Activated T-helper 1 cell treated with anti-CD3 and anti-CD28 coated beads, Interleukin-12 subunit alpha, Interleukin-12 subunit beta, Interleukin-2, Interleukin-4 antibody, amounts not matched to agents 30 ng/mL and 10 ng/mL and 1 ng/mL, durations not matched to agents 14 hours and 24 hours and 36 hours (primary cell): ENCODE measurements around the gene PCDH8. TPM values are rescaled to one million over a fixed set of nuclear protein-coding genes. Genes with fewer than 3 reads are reported as not detected.

Experiments used
- DNase-seq: peaks from one replicate; pipeline ENCODE4 v3.0.0; 2021; ENCODE audit warnings: low spot score
- H3K27ac Mint-ChIP-seq: one replicate; pipeline ENCODE4 v1.8.0; 2021; ENCODE audit warnings: mild to moderate bottlenecking, mixed read lengths
- H3K27me3 Mint-ChIP-seq: one replicate; pipeline ENCODE4 v1.8.0; 2022; ENCODE audit warnings: mild to moderate bottlenecking, moderate library complexity, mixed read lengths; ENCODE audit not compliant: insufficient read depth
- H3K36me3 Mint-ChIP-seq: one replicate; pipeline ENCODE4 v1.8.0; 2021; ENCODE audit warnings: low read depth, mixed read lengths
- H3K4me1 Mint-ChIP-seq: one replicate; pipeline ENCODE4 v1.8.0; 2021; ENCODE audit warnings: low read depth, mixed read lengths
- H3K4me3 Mint-ChIP-seq: one replicate; pipeline ENCODE4 v1.8.0; 2021; ENCODE audit warnings: mild to moderate bottlenecking, moderate library complexity, mixed read lengths
- H3K9me3 Mint-ChIP-seq: one replicate; pipeline ENCODE4 v1.8.0; 2021; ENCODE audit warnings: mixed read lengths
- intact Hi-C: fragments of 100-400 bp; cut with micrococcal nuclease; formaldehyde crosslinking; loops from one replicate; pipeline ENCODE4 v1.15.1; 2024
- total RNA-seq: library from RNA; stranded (reverse); gene quantifications from 2 replicates; pipeline ENCODE4 v1.2.3, GENCODE V29; 2022

PCDH8 gene, protein sequence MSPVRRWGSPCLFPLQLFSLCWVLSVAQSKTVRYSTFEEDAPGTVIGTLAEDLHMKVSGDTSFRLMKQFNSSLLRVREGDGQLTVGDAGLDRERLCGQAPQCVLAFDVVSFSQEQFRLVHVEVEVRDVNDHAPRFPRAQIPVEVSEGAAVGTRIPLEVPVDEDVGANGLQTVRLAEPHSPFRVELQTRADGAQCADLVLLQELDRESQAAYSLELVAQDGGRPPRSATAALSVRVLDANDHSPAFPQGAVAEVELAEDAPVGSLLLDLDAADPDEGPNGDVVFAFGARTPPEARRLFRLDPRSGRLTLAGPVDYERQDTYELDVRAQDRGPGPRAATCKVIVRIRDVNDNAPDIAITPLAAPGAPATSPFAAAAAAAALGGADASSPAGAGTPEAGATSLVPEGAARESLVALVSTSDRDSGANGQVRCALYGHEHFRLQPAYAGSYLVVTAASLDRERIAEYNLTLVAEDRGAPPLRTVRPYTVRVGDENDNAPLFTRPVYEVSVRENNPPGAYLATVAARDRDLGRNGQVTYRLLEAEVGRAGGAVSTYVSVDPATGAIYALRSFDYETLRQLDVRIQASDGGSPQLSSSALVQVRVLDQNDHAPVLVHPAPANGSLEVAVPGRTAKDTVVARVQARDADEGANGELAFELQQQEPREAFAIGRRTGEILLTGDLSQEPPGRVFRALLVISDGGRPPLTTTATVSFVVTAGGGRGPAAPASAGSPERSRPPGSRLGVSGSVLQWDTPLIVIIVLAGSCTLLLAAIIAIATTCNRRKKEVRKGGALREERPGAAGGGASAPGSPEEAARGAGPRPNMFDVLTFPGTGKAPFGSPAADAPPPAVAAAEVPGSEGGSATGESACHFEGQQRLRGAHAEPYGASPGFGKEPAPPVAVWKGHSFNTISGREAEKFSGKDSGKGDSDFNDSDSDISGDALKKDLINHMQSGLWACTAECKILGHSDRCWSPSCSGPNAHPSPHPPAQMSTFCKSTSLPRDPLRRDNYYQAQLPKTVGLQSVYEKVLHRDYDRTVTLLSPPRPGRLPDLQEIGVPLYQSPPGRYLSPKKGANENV
- not detected in 2 replicates for total RNA-seq

DNA sequence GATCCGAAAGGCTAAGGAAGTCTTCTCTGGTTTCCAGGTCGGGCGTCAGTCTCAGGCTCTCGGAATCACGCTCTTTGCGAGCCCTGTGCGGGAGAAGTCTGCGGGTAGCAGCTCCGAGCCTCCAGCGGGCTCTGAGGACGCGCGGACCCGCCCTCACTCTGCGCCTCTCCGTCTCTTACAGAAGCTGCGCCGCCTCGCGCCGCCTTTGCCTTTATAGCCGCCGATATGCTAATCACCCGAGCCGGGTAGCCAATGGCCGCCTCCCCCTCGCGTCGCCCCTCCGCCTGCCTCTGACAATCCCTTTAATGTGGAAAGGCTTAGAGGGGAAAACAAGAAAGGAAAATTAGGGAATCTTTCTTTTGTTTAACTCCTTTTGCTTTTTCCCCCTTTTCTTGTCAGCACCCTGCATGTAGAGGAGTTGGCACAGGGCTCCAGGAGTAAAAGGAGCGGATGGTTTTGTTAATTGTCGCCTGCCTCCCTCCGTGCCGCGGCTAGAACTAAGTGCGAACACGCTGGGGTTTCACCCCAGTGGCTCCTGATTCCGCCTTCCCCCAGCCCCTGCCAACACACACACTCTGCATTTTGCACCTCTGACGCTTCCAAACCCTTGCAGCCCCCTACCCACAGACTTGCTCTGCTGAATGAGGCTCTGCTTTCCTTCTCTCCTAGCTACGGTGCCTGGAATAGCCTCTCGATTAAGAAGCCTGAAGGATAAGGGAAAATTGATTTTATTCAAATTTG, at the start of gene PCDH8:
TSS of gene PCDH8 (minus strand) at position 186 of the 741 bp plus-strand sequence. CDS start 204 bp downstream, outside the sequence.
- peaks cover 6% of the 10 kb centered on the region for H3K9me3 Mint-ChIP-seq

DNA sequence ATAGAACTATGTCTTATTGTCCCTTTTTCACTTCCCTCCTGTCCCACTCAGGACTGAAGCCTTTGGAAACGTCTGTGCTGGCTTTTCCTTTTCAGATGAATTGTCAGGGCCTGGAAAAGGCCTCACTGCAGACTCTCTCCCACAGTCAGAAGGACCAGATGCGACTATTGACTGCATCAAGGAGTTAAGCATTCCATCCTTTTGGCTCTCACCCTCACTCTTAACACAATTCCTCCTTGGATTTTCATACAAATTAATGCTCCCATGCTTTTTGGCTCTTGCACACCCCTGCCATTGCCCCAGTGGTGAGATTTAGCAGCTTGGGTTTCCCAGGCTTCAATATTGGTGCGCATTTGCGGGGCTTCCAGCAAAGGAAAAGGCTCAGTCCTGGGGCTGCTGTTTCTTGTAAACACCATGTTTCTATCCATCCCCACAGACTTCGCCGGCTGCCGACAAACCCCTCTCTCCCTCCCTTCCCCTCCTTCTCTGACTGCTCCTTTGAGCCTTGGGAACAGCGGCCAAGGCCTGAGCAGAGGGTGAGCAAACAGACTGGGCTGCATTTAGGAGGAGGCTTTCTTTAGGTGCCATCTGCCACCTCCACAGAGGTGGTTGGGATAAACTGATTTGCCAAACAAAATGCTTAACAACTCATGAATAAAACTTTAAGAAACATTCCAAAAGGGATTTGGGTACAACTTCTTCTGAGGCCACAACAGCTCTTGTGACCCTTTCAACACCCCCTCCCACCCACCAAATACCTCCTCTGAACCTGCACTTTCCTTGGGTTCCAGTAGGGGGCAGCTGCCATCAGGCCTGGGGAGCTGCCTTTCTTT, 48.6 kb upstream of the PCDH8 start:
- H3K9me3 Mint-ChIP-seq: no peaks in the 10 kb centered on the region
- no peaks in the 10 kb centered on the region for H3K27me3 Mint-ChIP-seq
- H3K36me3 Mint-ChIP-seq: no peaks in the 10 kb centered on the region
- no peak for DNase-seq
- no peaks in the 10 kb centered on the region for H3K4me1 Mint-ChIP-seq
- no peak overlapping the region for H3K27ac Mint-ChIP-seq
- intact Hi-C loops: no loop called here
- H3K4me3 Mint-ChIP-seq: no peak overlapping the region

More for the DNA sequence above, at the start of gene PCDH8:
- Mint-ChIP-seq H3K36me3 (peaks cover 3% of the 10 kb centered on the region), H3K27ac (peak within 1 kb of the TSS; percentile 52), H3K4me3 (peak within 1 kb of the TSS; percentile 19), H3K27me3 (peaks cover 56% of the 10 kb centered on the region), H3K4me1 (no peaks in the 10 kb centered on the region)
- no peak for DNase-seq
- intact Hi-C loops: loop anchor here (10.0 kb wide), 1 partner anchor 184 kb away; no protein-coding TSS in a partner anchor

DNA sequence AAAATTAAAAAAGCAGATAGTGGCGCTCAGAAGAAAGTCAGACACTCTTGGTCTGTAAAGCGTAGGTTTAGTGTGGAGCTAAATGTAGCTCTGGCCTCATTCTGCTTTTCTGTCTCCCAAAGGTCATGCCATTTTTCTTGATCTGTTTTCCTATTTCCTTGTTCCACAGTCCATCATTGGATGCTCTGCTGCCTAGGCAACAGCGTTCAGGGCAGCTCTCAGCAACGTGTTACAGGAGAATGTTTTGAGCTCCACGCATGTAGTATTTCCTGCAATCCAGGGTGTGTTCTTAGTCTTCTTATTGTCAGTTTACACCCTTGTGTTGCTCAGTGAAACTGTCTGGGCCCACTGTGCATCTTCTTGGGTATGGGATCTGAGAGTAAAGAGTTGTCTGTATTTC, 46.0 kb upstream of the PCDH8 start:
- Mint-ChIP-seq H3K27ac (no peak overlapping the region), H3K36me3 (no peaks in the 10 kb centered on the region), H3K4me3 (no peak overlapping the region), H3K9me3 (no peaks in the 10 kb centered on the region), H3K4me1 (no peaks in the 10 kb centered on the region), H3K27me3 (no peaks in the 10 kb centered on the region)
- intact Hi-C loops: no loop called here
- DNase-seq: no peak

DNA sequence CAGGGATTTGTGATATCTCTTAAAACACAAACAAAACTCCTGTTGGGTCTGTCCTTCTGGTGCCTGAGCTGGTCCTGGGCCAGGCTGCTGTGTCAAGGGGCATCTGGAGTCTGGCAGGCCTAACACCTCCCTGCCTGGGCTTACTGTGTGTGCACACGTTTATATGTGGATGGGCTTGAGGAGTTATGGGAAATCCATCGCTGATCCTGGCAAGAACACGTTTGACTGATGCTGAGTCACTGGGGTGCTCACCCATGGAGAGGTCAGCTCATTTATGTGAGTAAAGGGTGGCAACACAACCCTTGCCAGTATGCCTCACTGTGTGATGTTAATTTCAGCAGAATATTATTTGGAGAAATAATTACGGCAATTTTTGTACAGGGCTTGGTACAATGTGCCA, 44.5 kb upstream of the PCDH8 start:
- H3K4me3 Mint-ChIP-seq: no peak overlapping the region
- no peaks in the 10 kb centered on the region for H3K27me3 Mint-ChIP-seq
- H3K9me3 Mint-ChIP-seq: no peaks in the 10 kb centered on the region
- DNase-seq: no peak
- no peak overlapping the region for H3K27ac Mint-ChIP-seq
- no peaks in the 10 kb centered on the region for H3K36me3 Mint-ChIP-seq
- intact Hi-C loops: no loop called here
- H3K4me1 Mint-ChIP-seq: no peaks in the 10 kb centered on the region

DNA sequence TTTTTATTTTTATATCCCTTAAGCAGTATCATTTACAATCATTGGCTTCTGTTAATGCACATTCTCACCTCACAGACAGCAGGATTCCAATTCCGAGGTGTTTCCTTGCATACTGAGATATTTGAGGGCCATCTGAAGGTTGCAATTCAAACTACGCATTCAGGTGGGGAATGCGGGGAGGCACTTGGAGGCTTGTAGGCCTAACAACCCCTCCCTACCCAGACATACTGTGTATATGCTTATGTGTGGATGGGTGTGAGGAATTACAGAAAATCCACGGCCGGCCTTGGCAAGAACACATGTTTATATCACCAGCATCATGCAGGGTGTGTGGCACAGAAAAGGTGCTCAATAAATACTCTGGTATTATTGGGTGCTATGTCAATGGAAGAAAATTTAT, 43.3 kb upstream of the PCDH8 start:
- Mint-ChIP-seq H3K27ac (no peak overlapping the region), H3K36me3 (no peaks in the 10 kb centered on the region), H3K4me3 (no peak overlapping the region), H3K4me1 (no peaks in the 10 kb centered on the region), H3K9me3 (no peaks in the 10 kb centered on the region), H3K27me3 (no peaks in the 10 kb centered on the region)
- no peak for DNase-seq
- intact Hi-C loops: no loop called here

DNA sequence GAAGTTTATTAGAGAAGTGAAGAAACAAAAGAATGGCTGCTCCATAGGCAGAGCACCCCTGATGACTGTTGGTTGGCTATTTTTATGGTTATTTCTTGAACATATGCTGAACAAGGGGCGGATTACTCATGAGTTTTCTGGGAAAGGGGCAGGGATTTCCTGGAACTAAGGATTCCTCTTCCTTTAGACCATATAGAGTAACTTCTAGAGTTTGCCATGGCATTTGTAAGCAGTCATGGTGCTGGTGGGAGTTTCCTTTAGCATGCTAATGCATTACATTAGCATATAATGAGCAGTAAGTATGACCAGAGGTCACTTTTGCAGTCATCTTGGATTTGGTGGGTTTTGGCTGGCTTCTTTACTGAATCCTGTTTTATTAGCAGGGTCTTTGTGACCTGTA, 38.7 kb upstream of the PCDH8 start:
- Mint-ChIP-seq H3K27ac (no peak overlapping the region), H3K27me3 (no peaks in the 10 kb centered on the region), H3K9me3 (no peaks in the 10 kb centered on the region), H3K4me3 (no peak overlapping the region), H3K4me1 (no peaks in the 10 kb centered on the region), H3K36me3 (no peaks in the 10 kb centered on the region)
- intact Hi-C loops: no loop called here
- DNase-seq: no peak

DNA sequence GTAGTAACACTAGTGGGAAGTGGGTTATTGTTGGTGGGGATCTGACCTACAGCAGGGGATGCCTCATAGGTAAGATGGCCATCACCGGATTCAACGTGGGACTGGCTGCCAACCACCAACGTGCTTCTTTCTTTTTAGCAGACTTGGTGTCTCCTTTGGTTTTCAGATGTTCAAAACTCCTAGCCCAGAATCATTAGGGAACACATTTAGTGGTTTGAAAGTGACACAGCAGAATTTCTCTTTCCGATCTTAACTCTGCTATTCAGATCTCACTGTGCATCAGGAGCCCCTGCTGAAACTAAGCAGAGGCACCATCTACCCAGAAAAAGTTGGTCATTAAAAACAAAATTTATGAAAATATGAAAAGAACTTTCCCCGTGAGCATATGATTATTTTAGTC, 36.7 kb upstream of the PCDH8 start:
- H3K27ac Mint-ChIP-seq: no peak overlapping the region
- no peaks in the 10 kb centered on the region for H3K4me1 Mint-ChIP-seq
- DNase-seq: no peak
- peaks cover 4% of the 10 kb centered on the region for H3K27me3 Mint-ChIP-seq
- intact Hi-C loops: no loop called here
- H3K36me3 Mint-ChIP-seq: no peaks in the 10 kb centered on the region
- no peaks in the 10 kb centered on the region for H3K9me3 Mint-ChIP-seq
- no peak overlapping the region for H3K4me3 Mint-ChIP-seq

DNA sequence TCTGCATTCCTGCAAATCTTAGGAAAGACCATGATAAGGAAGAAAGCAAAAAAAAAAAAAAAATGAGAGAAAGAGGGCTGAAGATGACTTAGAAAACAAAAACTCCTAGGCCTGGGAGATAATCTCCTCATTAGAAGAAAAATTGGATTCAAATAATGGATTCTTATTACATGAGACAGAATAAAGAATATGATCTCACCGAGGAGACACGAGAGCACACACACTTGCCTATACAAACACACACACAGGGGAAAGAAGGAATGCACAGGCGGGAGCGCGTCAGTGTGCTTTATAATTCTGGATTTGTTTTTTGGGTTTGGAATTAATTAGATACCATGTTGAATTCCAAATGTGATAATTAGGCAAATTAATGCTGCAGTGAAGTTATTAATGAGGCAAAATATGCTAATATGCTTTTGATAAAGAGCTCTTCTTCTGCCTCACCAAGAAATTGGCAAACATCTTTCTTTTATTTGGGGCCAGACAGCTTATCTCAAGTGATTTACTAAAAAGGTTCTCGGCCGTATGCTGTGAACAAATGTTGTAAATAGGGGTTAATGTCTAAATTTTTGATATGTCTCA, 36.1 kb upstream of the PCDH8 start:
- intact Hi-C loops: no loop called here
- Mint-ChIP-seq H3K9me3 (no peaks in the 10 kb centered on the region), H3K27ac (no peak overlapping the region)

DNA sequence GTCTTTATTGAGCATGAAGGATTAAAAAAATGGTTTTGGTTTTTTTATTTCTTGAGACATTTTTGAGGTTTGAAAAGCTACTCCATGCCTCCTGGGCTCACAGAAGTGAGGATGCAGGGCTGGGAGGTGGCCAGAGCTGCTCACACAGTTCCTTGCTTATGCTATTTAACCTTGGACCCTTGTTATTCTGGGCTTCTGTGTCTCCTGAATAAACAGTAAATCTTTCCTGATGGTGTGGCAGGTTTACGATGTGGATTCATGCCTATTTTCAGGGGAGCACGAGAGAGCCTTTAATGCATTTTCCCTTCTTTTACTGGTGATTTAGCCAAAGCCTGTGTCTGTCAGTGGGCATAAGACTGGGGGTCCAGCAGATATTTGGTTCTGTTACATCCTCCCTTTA, 34.3 kb upstream of the PCDH8 start:
- H3K27ac Mint-ChIP-seq: no peak overlapping the region
- no peaks in the 10 kb centered on the region for H3K36me3 Mint-ChIP-seq
- no peaks in the 10 kb centered on the region for H3K4me1 Mint-ChIP-seq
- peaks cover 4% of the 10 kb centered on the region for H3K27me3 Mint-ChIP-seq
- H3K9me3 Mint-ChIP-seq: no peaks in the 10 kb centered on the region
- no peak for DNase-seq
- no peak overlapping the region for H3K4me3 Mint-ChIP-seq
- intact Hi-C loops: no loop called here

More for the DNA sequence above, 36.1 kb upstream of the PCDH8 start:
- peaks cover 4% of the 10 kb centered on the region for H3K27me3 Mint-ChIP-seq
- no peaks in the 10 kb centered on the region for H3K36me3 Mint-ChIP-seq
- no peaks in the 10 kb centered on the region for H3K4me1 Mint-ChIP-seq
- no peak for DNase-seq
- no peak overlapping the region for H3K4me3 Mint-ChIP-seq

DNA sequence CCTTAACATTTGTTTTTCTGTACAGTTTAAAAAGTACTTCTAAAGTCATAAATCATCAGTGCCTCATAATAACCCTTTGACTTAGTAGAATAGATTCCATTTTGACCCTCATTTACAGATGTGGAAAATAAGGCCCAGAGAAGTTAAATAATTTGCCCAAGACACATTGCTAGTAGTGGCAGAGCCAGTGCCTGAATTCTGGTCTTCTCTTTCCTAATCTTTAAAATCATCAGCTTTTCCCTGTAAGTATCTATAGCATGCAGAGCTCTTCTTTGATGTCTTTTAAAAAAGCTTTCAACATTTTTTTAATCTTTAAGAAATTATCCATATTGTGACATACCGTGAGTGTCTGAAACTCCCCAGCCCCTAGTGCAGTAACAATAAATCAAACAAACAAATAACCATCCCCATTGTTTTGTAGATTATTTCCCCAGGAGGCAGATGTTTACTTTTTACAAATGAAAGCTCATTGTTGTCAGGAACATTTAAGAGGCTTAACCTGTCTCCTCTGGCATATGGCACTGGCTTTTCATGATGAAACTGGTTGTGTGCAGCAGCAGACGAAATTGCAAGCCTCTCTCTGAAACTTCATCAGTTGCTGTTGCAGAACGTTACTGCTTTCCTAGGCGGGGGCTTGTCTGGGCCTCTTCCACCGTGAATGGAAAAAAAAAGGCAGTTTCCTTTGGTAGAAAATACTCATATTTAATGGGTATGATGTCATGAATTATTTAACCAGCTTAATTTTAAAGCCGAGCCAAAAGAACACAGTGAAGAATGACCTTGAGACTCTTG, 31.7 kb upstream of the PCDH8 start:
- no peaks in the 10 kb centered on the region for H3K36me3 Mint-ChIP-seq
- peaks cover 4% of the 10 kb centered on the region for H3K9me3 Mint-ChIP-seq
- H3K4me1 Mint-ChIP-seq: no peaks in the 10 kb centered on the region
- H3K4me3 Mint-ChIP-seq: no peak overlapping the region
- intact Hi-C loops: no loop called here
- H3K27me3 Mint-ChIP-seq: peaks cover 4% of the 10 kb centered on the region
- H3K27ac Mint-ChIP-seq: no peak overlapping the region
- DNase-seq: no peak

DNA sequence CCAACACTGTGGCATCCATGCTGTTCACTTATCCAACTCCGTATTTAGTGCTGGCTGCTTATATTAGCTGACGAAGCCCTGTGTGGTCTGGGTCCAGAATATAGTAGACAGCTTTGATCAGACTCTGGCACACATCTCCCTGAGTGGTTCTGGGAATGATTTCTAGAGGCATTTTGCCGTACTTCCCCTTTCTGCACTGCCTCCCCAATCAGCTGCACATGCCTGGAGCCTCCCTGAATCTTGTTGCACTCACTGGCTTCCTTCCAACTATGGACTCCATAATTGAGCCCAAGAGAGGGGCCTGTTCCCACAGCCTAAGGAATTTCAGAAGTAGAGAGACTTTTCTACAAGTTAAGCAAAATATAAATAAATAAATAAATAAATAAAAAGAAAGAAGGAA, 30.4 kb upstream of the PCDH8 start:
- Mint-ChIP-seq H3K4me1 (no peaks in the 10 kb centered on the region), H3K27me3 (peaks cover 4% of the 10 kb centered on the region), H3K36me3 (no peaks in the 10 kb centered on the region), H3K9me3 (peaks cover 14% of the 10 kb centered on the region), H3K4me3 (no peak overlapping the region), H3K27ac (no peak overlapping the region)
- intact Hi-C loops: no loop called here
- DNase-seq: no peak
